Kidney epithelial cell (primary cell): ENCODE measurements around the gene NAA15. TPM values are rescaled to one million over a fixed set of nuclear protein-coding genes. Genes with fewer than 3 reads are reported as not detected.
"Not testable (repeated sequence)": the region's sequence is repeated elsewhere in the genome, so short reads cannot be mapped to it uniquely, and the experiment has no call there.

Experiments
- DNase-seq: peaks from one replicate; pipeline ENCODE4 v3.0.0-alpha.2; 2010; ENCODE audit warnings: low read depth
- H3K27me3 ChIP-seq: 2 replicates; pipeline ENCODE4 v1.6.0; 2011; ENCODE audit warnings: low read length; ENCODE audit not compliant: control insufficient read depth, insufficient read depth
- H3K36me3 ChIP-seq: 2 replicates; pipeline ENCODE4 v1.5.1; 2011; ENCODE audit warnings: low read length; ENCODE audit not compliant: control insufficient read depth, insufficient read depth
- H3K4me3 ChIP-seq: 2 replicates; pipeline ENCODE4 v1.5.1; 2011; ENCODE audit warnings: low read depth, mild to moderate bottlenecking, control low read depth, low read length
- total RNA-seq: library from RNA; depleted of rRNA; stranded (reverse); fragments of >200 nt; gene quantifications from 2 replicates; pipeline ENCODE4 v1.2.3, GENCODE V29; 2015
- TF ChIP-seq, protein P1 (sequence below): IDR thresholded peaks from 2 replicates; pipeline ENCODE4 v1.5.1; 2011; ENCODE audit warnings: mild to moderate bottlenecking, moderate library complexity, low read length, control low read depth, inconsistent platforms; ENCODE audit not compliant: insufficient read depth, poor library complexity, severe bottlenecking

NAA15 gene
- total RNA-seq, 1 donor from 2014 or later: 31.0 TPM

- DNase-seq: no peak
- Histone ChIP-seq H3K4me3 (no peak overlapping the region), H3K36me3 (no peaks in the 10 kb centered on the region), H3K27me3 (no peaks in the 10 kb centered on the region)
- TF ChIP-seq, protein P1, sequence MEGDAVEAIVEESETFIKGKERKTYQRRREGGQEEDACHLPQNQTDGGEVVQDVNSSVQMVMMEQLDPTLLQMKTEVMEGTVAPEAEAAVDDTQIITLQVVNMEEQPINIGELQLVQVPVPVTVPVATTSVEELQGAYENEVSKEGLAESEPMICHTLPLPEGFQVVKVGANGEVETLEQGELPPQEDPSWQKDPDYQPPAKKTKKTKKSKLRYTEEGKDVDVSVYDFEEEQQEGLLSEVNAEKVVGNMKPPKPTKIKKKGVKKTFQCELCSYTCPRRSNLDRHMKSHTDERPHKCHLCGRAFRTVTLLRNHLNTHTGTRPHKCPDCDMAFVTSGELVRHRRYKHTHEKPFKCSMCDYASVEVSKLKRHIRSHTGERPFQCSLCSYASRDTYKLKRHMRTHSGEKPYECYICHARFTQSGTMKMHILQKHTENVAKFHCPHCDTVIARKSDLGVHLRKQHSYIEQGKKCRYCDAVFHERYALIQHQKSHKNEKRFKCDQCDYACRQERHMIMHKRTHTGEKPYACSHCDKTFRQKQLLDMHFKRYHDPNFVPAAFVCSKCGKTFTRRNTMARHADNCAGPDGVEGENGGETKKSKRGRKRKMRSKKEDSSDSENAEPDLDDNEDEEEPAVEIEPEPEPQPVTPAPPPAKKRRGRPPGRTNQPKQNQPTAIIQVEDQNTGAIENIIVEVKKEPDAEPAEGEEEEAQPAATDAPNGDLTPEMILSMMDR: no peak
Observed at GRCh38 chr4:139438141-139438540, 136.8 kb downstream of the NAA15 start.

- H3K36me3 ChIP-seq: no peaks in the 10 kb centered on the region
- H3K4me3 ChIP-seq: no peak overlapping the region
- H3K27me3 ChIP-seq: no peaks in the 10 kb centered on the region
- DNase-seq: no peak
- TF ChIP-seq, protein P1: no peak
Observed at GRCh38 chr4:139441029-139441428, 139.7 kb downstream of the NAA15 start.

DNA sequence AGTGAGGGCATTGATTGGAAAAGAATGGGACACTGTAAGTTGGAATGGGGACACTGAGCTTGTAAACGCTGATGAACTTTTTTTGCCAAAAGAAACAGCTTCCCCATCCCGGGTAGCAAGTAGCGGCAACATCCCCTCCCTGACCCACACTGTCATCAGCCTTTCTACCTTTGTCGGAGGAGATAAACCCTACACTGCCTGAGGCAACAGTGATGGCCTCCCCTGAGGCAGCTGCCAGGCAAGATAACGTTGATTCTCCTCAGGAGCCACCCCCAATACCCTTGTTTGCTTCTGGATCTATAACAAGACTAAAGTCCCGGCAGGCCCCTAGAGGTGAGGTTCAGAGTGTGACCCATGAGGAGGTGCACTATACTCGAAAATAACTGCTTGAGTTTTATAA is 142.4 kb downstream of the NAA15 start:
- TF ChIP-seq, protein P1: no peak
- no peak overlapping the region for H3K4me3 ChIP-seq
- H3K36me3 ChIP-seq: no peaks in the 10 kb centered on the region
- no peak for DNase-seq
- H3K27me3 ChIP-seq: no peaks in the 10 kb centered on the region

- H3K27me3 ChIP-seq, H3K36me3 ChIP-seq, DNase-seq, H3K4me3 ChIP-seq: not testable (repeated sequence)
Observed at GRCh38 chr4:139444881-139445280, 143.6 kb downstream of the NAA15 start.

GRCh38 chr4:139447078-139447477 is 145.8 kb downstream of the NAA15 start:
- H3K27me3 ChIP-seq, DNase-seq, H3K36me3 ChIP-seq, H3K4me3 ChIP-seq: not testable (repeated sequence)

- no peak for DNase-seq
- Histone ChIP-seq H3K4me3 (no peak overlapping the region), H3K27me3 (no peaks in the 10 kb centered on the region), H3K36me3 (no peaks in the 10 kb centered on the region)
- TF ChIP-seq, protein P1: no peak
Observed at GRCh38 chr4:139450586-139450985, 149.3 kb downstream of the NAA15 start.

DNA sequence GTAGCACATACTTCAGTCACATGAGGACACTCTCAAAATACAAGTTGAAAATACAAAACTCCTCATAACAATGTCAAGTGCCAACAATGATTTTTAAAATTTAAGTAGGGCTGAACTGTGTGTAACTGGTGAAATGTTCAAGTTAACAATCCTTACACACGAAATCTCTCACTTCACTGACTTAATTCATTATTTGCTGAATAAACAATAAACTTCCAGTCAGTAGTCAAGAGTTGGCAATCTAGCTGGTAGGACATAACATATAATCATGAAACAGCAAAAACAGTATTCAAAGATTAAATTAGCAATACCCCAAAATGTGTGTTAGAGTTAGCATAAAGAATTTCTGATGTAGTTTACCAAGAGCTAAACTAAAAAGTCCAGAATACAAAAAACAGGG is 150.7 kb downstream of the NAA15 start:
- Histone ChIP-seq H3K4me3 (no peak overlapping the region), H3K36me3 (no peaks in the 10 kb centered on the region), H3K27me3 (no peaks in the 10 kb centered on the region)
- TF ChIP-seq, protein P1: no peak
- no peak for DNase-seq
